Kidney (tissue), 14 donors: ENCODE data around the gene SNTB2. TPM values are rescaled to one million over a fixed set of nuclear protein-coding genes. Genes with fewer than 3 reads are reported as not detected.

Experiments
- DNase-seq, 5 donors: peaks; one replicate each; pipeline ENCODE4 v3.0.0-alpha.2; 2013 to 2020
- FAIRE-seq: peaks from 2 replicates; lab custom pipeline; 2012; peaks lifted over from hg19 to GRCh38; lab: Jason Lieb, UNC
- H3K27ac ChIP-seq, 2 donors: one replicate each; pipeline ENCODE4 v1.7.0; 2013; ENCODE audit warnings: low read depth in 2 of 2, low read length in 2 of 2, inconsistent platforms in 1 of 2
- H3K27me3 ChIP-seq: one replicate; pipeline ENCODE4 v1.7.1; 2013; ENCODE audit warnings: low read length, inconsistent platforms; ENCODE audit not compliant: control insufficient read depth, insufficient read depth
- H3K36me3 ChIP-seq, 3 donors: one replicate each; pipeline versions ENCODE4 v1.7.0 to v1.7.1; 2013; ENCODE audit warnings: low read length in 3 of 3, control low read depth in 1 of 3, inconsistent platforms in 1 of 3; ENCODE audit not compliant: insufficient read depth in 3 of 3, control insufficient read depth in 2 of 3
- H3K4me1 ChIP-seq, 3 donors: one replicate each; pipeline versions ENCODE4 v1.7.0 to v1.7.1; 2013; ENCODE audit warnings: low read length in 3 of 3, inconsistent platforms in 1 of 3, low read depth in 1 of 3; ENCODE audit not compliant: control insufficient read depth in 2 of 3, insufficient read depth in 2 of 3
- H3K4me3 ChIP-seq, 3 donors: one replicate each; pipeline versions ENCODE4 v1.7.0 to v1.8.1; 2013; ENCODE audit warnings: low read length in 3 of 3, control low read depth in 1 of 3, inconsistent platforms in 1 of 3
- H3K9ac ChIP-seq, 3 donors: one replicate each; pipeline versions ENCODE4 v1.7.0 to v1.7.1; 2013; ENCODE audit warnings: low read length in 3 of 3, control low read depth in 1 of 3, inconsistent platforms in 1 of 3
- H3K9me3 ChIP-seq, 3 donors: one replicate each; pipeline versions ENCODE4 v1.7.0 to v1.7.1; 2013; ENCODE audit warnings: low read length in 3 of 3, control low read depth in 1 of 3, inconsistent platforms in 1 of 3; ENCODE audit not compliant: control insufficient read depth in 2 of 3, insufficient read depth in 1 of 3
- intact Hi-C: fragments of 100-400 bp; cut with DNase I; formaldehyde crosslinking; loops from one replicate; pipeline ENCODE4 v1.11.1; 2022
- polyA plus RNA-seq: library from polyadenylated mRNA; stranded (reverse); fragments of 350-450 nt; fragmentation: Illumina TruSeq; extraction: RNeasy Lipid Tissue Mini Kit (QIAGEN cat#74804); gene quantifications from one replicate; pipeline ENCODE4 v1.2.3, GENCODE V29; 2014; ENCODE audit warnings: low read depth, low replicate concordance; ENCODE audit not compliant: insufficient read depth
- total RNA-seq: library from RNA; stranded (reverse); fragmentation: NEBNext Ultra II Directional; extraction: Animal tissue kit (Norgen Biotek cat#: 25700); gene quantifications from one replicate; pipeline ENCODE4 v1.2.1, GENCODE V29; 2021
- TF ChIP-seq, protein P1 (sequence below): IDR thresholded peaks from 3 replicates; pipeline ENCODE4 v1.5.1; 2012; ENCODE audit warnings: mild to moderate bottlenecking, moderate library complexity, borderline replicate concordance; ENCODE audit not compliant: insufficient read depth; ENCODE audit errors: extremely low read depth
- donor health status: control.
- donor health status: control.
- donor health status: control.
- donor health status: control.
- donor health status: control.
- donor health status: DM: yes; HTN: yes; CAD: no.
- donor health status: Normal renal cell carcinoma (clear cell type).

SNTB2 gene
- total and polyA plus RNA-seq, 2 donors from 2014 or later: 4.8 to 45.1 TPM

DNA sequence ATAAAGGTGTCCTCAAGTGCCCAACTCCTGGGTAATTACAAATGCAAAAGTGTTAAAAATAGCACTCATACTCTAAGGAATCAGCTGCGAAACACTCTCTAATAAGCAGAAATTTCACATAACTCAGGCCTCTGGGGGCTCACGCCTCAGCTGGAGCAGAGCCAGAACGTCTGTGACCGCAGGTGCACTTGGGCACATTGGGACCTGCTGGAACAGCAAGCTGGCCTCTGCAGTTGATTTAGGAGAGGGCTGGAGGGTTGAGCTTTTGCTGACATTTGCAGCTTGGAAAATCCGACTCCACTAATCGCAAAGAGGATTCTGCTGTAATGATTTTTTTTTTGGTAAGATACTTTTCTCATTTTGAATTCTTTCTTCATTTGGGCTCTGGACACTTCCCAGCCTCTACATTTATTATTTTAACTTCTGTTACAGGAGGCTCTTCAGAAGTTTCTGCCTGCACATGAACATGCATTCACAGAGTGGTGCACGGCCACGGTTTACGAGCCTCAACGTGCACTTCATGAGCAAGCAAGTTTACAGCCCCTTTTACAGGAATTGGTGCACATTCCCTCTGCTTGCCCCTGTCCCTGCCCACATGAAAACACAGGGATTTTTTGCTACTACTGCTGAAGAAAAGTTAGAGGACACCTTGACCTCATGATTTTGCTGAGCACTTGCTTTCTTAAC lies 4.1 kb upstream of the SNTB2 start:
- TF ChIP-seq, protein P1, sequence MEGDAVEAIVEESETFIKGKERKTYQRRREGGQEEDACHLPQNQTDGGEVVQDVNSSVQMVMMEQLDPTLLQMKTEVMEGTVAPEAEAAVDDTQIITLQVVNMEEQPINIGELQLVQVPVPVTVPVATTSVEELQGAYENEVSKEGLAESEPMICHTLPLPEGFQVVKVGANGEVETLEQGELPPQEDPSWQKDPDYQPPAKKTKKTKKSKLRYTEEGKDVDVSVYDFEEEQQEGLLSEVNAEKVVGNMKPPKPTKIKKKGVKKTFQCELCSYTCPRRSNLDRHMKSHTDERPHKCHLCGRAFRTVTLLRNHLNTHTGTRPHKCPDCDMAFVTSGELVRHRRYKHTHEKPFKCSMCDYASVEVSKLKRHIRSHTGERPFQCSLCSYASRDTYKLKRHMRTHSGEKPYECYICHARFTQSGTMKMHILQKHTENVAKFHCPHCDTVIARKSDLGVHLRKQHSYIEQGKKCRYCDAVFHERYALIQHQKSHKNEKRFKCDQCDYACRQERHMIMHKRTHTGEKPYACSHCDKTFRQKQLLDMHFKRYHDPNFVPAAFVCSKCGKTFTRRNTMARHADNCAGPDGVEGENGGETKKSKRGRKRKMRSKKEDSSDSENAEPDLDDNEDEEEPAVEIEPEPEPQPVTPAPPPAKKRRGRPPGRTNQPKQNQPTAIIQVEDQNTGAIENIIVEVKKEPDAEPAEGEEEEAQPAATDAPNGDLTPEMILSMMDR: no peak
- Histone ChIP-seq H3K4me1 (peaks cover 0 to 20% (median 15%) of the 10 kb centered on the region in 3 donors), H3K36me3 (no peaks in the 10 kb centered on the region), H3K27ac (peak overlapping the region; percentile 14 to 18), H3K27me3 (no peaks in the 10 kb centered on the region), H3K9ac (peak overlapping the region in 1 of 3 donors; percentile 40), H3K4me3 (no peak overlapping the region), H3K9me3 (no peaks in the 10 kb centered on the region)
- DNase-seq (peak in 2 of 5 donors; percentile 36 to 38), FAIRE-seq (no peak)
- intact Hi-C loops: no loop called here

DNA sequence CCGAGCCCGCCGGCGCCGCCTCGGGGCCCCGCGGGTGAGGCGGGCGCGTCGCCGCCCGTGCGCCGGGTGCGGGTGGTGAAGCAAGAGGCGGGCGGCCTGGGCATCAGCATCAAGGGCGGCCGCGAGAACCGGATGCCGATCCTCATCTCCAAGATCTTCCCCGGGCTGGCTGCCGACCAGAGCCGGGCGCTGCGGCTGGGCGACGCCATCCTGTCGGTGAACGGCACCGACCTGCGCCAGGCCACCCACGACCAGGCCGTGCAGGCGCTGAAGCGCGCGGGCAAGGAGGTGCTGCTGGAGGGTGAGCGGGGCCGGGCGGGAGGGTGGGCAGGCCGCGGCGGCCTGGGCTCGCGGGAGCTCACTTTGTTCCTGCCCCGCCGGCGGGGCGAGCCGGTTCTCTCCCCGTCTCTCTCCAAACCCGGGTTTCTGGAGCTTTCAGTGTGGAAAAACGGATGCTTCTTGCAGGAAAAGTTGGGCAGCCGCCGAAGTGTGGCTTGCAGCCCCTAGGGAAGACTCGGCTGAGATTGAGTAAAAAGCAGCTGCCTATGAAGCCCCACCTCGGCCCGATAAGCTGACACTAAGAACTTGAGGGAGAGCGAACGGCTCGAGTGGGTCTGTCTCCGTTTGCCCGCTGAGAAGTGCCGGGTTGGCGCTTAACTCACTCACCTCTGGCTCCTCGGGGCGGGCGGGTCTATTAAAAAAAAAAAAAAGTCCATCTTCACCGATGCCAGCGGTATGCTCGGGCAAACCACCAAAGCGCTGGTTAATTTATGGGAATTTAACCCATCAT lies 677 bp downstream of the SNTB2 start:
- Histone ChIP-seq H3K36me3 (no peaks in the 10 kb centered on the region), H3K27ac (peak overlapping the region; percentile 77 to 84), H3K9ac (peak overlapping the region; percentile 65 to 69 (median 67)), H3K4me1 (peaks cover 0 to 18% (median 5%) of the 10 kb centered on the region in 3 donors), H3K9me3 (no peaks in the 10 kb centered on the region), H3K4me3 (peak overlapping the region; percentile 73 to 86 (median 81)), H3K27me3 (no peaks in the 10 kb centered on the region)
- no peak for FAIRE-seq
- TF ChIP-seq, protein P1: no peak
- intact Hi-C loops: loop anchor here (5.0 kb wide), 1 partner anchor 35 kb away; no protein-coding TSS in a partner anchor
- peak; percentile 62 to 87 (median 68) for DNase-seq

DNA sequence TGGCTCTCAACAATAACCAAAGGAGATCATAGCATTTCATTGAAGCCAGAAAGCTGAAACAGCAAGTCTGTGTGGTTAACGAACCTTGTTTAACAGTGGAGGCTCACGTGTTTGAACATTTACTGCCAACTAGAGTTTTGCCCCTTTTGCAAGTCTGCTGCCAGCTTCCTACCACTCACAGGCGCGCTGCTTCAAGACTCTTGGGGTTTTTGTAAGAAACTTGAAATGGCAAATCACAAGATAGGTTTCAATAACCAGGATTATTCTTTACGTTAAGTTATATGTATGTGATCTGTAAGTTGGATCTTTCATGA lies 1.2 kb downstream of the SNTB2 start:
- peak overlapping the region; percentile 73 to 86 (median 81) for H3K4me3 ChIP-seq
- intact Hi-C loops: loop anchor here (5.0 kb wide), 1 partner anchor 34 kb away; no protein-coding TSS in a partner anchor
- no peaks in the 10 kb centered on the region for H3K9me3 ChIP-seq
- no peak for FAIRE-seq
- H3K4me1 ChIP-seq: peaks cover 0 to 12% (median 0%) of the 10 kb centered on the region in 3 donors
- peak in 2 of 5 donors; percentile 73 to 78 for DNase-seq
- TF ChIP-seq, protein P1: no peak
- H3K27me3 ChIP-seq: no peaks in the 10 kb centered on the region
- H3K9ac ChIP-seq: peak overlapping the region; percentile 65 to 69 (median 67)
- peak overlapping the region; percentile 32 to 84 for H3K27ac ChIP-seq
- H3K36me3 ChIP-seq: no peaks in the 10 kb centered on the region
